Liver (tissue), 9 donors: ENCODE results near the gene HDAC10. TPM values are rescaled to one million over a fixed set of nuclear protein-coding genes. Genes with fewer than 3 reads are reported as not detected.

ENCODE experiments used
- DNase-seq: peaks from one replicate; pipeline ENCODE4 v3.0.0-alpha.2; 2017; ENCODE audit warnings: low spot score
- H3K27ac ChIP-seq, 2 donors: one replicate each; pipeline ENCODE4 v1.7.0; 2013; ENCODE audit warnings: inconsistent platforms in 2 of 2, low read length in 2 of 2, control low read depth in 1 of 2, low read depth in 1 of 2, mild to moderate bottlenecking in 1 of 2
- H3K27me3 ChIP-seq, 4 donors: one replicate each; pipeline versions ENCODE4 v1.6.1 to v1.7.0; 2013; ENCODE audit warnings: low read length in 3 of 4, inconsistent platforms in 1 of 4, mild to moderate bottlenecking in 1 of 4, moderate library complexity in 1 of 4; ENCODE audit not compliant: control insufficient read depth in 4 of 4, insufficient read depth in 4 of 4
- H3K36me3 ChIP-seq, 4 donors: one replicate each; pipeline versions ENCODE4 v1.6.1 to v1.7.0; 2013; ENCODE audit warnings: low read length in 3 of 4, mild to moderate bottlenecking in 3 of 4, low read depth in 1 of 4, moderate library complexity in 1 of 4; ENCODE audit not compliant: control insufficient read depth in 4 of 4, insufficient read depth in 3 of 4
- H3K4me1 ChIP-seq, 4 donors: one replicate each; pipeline versions ENCODE4 v1.6.1 to v1.7.0; 2013; ENCODE audit warnings: low read length in 3 of 4, mild to moderate bottlenecking in 3 of 4, moderate library complexity in 1 of 4; ENCODE audit not compliant: control insufficient read depth in 4 of 4, insufficient read depth in 4 of 4
- H3K4me3 ChIP-seq, 3 donors: one replicate each; pipeline versions ENCODE4 v1.6.1 to v1.7.0; 2013; ENCODE audit warnings: low read length in 3 of 3, control low read depth in 1 of 3, low read depth in 1 of 3, mild to moderate bottlenecking in 1 of 3
- H3K9ac ChIP-seq, 2 donors: one replicate each; pipeline ENCODE4 v1.7.0; 2013; ENCODE audit warnings: low read length in 2 of 2, mild to moderate bottlenecking in 2 of 2, moderate library complexity in 2 of 2, control low read depth in 1 of 2, low read depth in 1 of 2
- H3K9me3 ChIP-seq, 4 donors: one replicate each; pipeline versions ENCODE4 v1.6.1 to v1.7.0; 2013; ENCODE audit warnings: low read length in 3 of 4; ENCODE audit not compliant: control insufficient read depth in 4 of 4
- EGR1 ChIP-seq, 2 donors: IDR thresholded peaks; 2 replicates each; pipeline ENCODE4 v1.6.1; 2016 to 2018; ENCODE audit warnings: antibody characterized with exemption in 2 of 2, low read depth in 2 of 2
- FOXA1 ChIP-seq: IDR thresholded peaks from 2 replicates; pipeline ENCODE4 v1.6.1; 2016; ENCODE audit warnings: antibody characterized with exemption
- FOXA2 ChIP-seq: IDR thresholded peaks from 2 replicates; pipeline ENCODE4 v1.6.1; 2016; ENCODE audit warnings: antibody characterized with exemption
- GABPA ChIP-seq, 2 donors: IDR thresholded peaks in 1 of 2; conservative IDR thresholded peaks in 1 of 2; 2 replicates each; pipeline ENCODE4 v1.6.1; 2016; ENCODE audit warnings: antibody characterized with exemption in 2 of 2, mild to moderate bottlenecking in 1 of 2, moderate library complexity in 1 of 2
- HNF4A ChIP-seq, 2 donors: conservative IDR thresholded peaks; 2 replicates each; pipeline ENCODE4 v1.6.1; 2016; ENCODE audit warnings: antibody characterized with exemption in 2 of 2, mild to moderate bottlenecking in 2 of 2
- HNF4G ChIP-seq: IDR thresholded peaks from 2 replicates; pipeline ENCODE4 v1.6.1; 2016; ENCODE audit warnings: antibody characterized with exemption
- JUND ChIP-seq, 2 donors: IDR thresholded peaks; 2 replicates each; pipeline ENCODE4 v1.6.1; 2016; ENCODE audit warnings: antibody characterized with exemption in 2 of 2
- NR2F2 ChIP-seq: IDR thresholded peaks from 2 replicates; pipeline ENCODE4 v1.6.1; 2016; ENCODE audit warnings: antibody characterized with exemption
- RAD21 ChIP-seq, 2 donors: IDR thresholded peaks; 2 replicates each; pipeline ENCODE4 v1.6.1; 2016; ENCODE audit warnings: antibody characterized with exemption in 2 of 2, mild to moderate bottlenecking in 2 of 2
- RXRA ChIP-seq, 2 donors: IDR thresholded peaks; 2 replicates each; pipeline ENCODE4 v1.6.1; 2017 to 2018; ENCODE audit warnings: antibody characterized with exemption in 2 of 2, mild to moderate bottlenecking in 1 of 2
- SP1 ChIP-seq: IDR thresholded peaks from 2 replicates; pipeline ENCODE4 v1.6.1; 2018; ENCODE audit warnings: antibody characterized with exemption, mild to moderate bottlenecking
- TAF1 ChIP-seq: conservative IDR thresholded peaks from 2 replicates; pipeline ENCODE4 v1.6.1; 2016; ENCODE audit warnings: antibody characterized with exemption, mild to moderate bottlenecking
- YY1 ChIP-seq: IDR thresholded peaks from 2 replicates; pipeline ENCODE4 v1.6.1; 2016; ENCODE audit warnings: antibody characterized with exemption, mild to moderate bottlenecking
- WGBS: extraction: QIAGEN DNeasy Blood & Tissue Kit; methylation state at CpG from one replicate; pipeline ENCODE4 v1.1.7; 2013; 5-methylcytosine and 5-hydroxymethylcytosine counted together
- polyA plus RNA-seq, 2 donors: library from polyadenylated mRNA; stranded (reverse) in 1 of 2; unstranded in 1 of 2; fragments of 200-250 nt in 1 of 2; fragments of >200 nt in 1 of 2; fragmentation: Nextera tagmentation in 1 of 2; extraction: Ambion mirVana in 1 of 2; gene quantifications; one replicate each; pipeline versions ENCODE4 v1.2.1 to v1.2.3, GENCODE V29; 2013 to 2015
- total RNA-seq, 2 donors: library from RNA; depleted of rRNA; stranded (reverse); fragments of >200 nt; gene quantifications; one replicate each; pipeline ENCODE4 v1.2.3, GENCODE V29; 2014
- TF ChIP-seq, protein P1 (sequence below): IDR thresholded peaks from 2 replicates; pipeline ENCODE4 v1.6.1; 2016; ENCODE audit warnings: antibody characterized with exemption
- TF ChIP-seq, protein P2 (sequence below): IDR thresholded peaks from 2 replicates; pipeline ENCODE4 v1.6.1; 2016; ENCODE audit warnings: antibody characterized with exemption, mild to moderate bottlenecking
- TF ChIP-seq, protein P3 (sequence below): fragments of 150-350 bp; IDR thresholded peaks from 2 replicates; pipeline ENCODE4 v1.5.1; 2017; ENCODE audit warnings: improper control_type of control experiment, low read depth, low read length; ENCODE audit not compliant: missing input control
- TF ChIP-seq, protein P4 (sequence below): IDR thresholded peaks from 2 replicates; pipeline ENCODE4 v1.6.1; 2016; ENCODE audit warnings: antibody characterized with exemption
- TF ChIP-seq, protein P5 (sequence below): IDR thresholded peaks from 2 replicates; pipeline ENCODE4 v1.6.1; 2016; ENCODE audit warnings: antibody characterized with exemption
- donor health status: healthy.
- donor health status: healthy.
- donor health status: healthy.
- donor health status: healthy.
- donor health status: healthy.

Gene HDAC10
- total and polyA plus RNA-seq, 4 donors: 6.2 to 18.2 (median 13.6) TPM

DNA sequence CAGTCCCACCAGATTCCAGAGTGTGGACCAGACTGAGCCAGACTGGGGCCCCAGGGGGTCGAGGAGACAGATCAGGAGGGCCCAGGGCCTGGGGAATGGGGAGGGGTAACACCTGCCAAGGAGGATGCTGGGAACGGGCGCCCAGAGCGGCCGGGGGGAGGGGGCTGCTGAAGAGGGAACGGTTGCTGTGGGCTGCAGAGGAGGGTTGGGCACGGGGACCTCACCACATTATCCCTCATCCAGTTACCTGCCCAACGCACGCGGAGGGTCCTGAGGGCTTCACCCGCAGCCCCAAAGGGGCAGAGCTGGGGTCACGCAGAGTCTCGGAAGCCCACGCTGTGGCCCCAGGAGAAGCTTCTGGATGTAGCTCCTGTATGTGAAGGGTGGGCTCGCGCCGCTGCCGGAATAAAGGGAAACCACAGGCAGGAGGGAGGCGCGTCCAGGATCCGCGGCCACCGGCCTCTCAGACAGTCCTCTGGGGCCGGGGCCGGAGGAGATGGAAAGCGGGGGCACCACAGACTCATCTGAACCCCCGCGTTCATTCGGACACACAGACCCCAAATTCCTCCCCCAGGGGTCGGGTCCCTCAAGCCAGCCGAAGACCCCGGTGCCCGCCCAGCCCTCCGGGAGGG is 51.1 kb downstream of the HDAC10 start:
- TF ChIP-seq NR2F2: no peak
- TF ChIP-seq, protein P1, sequence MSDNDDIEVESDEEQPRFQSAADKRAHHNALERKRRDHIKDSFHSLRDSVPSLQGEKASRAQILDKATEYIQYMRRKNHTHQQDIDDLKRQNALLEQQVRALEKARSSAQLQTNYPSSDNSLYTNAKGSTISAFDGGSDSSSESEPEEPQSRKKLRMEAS: no peak
- no peak for TF ChIP-seq EGR1 (IDR thresholded peaks at IDR 0.05; ENCODE audit: low read depth in 2 of 2)
- no peak for TF ChIP-seq YY1
- TF ChIP-seq FOXA2: no peak
- no peak for TF ChIP-seq RXRA (IDR thresholded peaks at IDR 0.05)
- TF ChIP-seq, protein P2, sequence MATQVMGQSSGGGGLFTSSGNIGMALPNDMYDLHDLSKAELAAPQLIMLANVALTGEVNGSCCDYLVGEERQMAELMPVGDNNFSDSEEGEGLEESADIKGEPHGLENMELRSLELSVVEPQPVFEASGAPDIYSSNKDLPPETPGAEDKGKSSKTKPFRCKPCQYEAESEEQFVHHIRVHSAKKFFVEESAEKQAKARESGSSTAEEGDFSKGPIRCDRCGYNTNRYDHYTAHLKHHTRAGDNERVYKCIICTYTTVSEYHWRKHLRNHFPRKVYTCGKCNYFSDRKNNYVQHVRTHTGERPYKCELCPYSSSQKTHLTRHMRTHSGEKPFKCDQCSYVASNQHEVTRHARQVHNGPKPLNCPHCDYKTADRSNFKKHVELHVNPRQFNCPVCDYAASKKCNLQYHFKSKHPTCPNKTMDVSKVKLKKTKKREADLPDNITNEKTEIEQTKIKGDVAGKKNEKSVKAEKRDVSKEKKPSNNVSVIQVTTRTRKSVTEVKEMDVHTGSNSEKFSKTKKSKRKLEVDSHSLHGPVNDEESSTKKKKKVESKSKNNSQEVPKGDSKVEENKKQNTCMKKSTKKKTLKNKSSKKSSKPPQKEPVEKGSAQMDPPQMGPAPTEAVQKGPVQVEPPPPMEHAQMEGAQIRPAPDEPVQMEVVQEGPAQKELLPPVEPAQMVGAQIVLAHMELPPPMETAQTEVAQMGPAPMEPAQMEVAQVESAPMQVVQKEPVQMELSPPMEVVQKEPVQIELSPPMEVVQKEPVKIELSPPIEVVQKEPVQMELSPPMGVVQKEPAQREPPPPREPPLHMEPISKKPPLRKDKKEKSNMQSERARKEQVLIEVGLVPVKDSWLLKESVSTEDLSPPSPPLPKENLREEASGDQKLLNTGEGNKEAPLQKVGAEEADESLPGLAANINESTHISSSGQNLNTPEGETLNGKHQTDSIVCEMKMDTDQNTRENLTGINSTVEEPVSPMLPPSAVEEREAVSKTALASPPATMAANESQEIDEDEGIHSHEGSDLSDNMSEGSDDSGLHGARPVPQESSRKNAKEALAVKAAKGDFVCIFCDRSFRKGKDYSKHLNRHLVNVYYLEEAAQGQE: no peak
- TF ChIP-seq HNF4A (conservative IDR thresholded peaks at IDR 0.05): no peak
- no peak for TF ChIP-seq RAD21 (IDR thresholded peaks at IDR 0.05)
- TF ChIP-seq, protein P3, sequence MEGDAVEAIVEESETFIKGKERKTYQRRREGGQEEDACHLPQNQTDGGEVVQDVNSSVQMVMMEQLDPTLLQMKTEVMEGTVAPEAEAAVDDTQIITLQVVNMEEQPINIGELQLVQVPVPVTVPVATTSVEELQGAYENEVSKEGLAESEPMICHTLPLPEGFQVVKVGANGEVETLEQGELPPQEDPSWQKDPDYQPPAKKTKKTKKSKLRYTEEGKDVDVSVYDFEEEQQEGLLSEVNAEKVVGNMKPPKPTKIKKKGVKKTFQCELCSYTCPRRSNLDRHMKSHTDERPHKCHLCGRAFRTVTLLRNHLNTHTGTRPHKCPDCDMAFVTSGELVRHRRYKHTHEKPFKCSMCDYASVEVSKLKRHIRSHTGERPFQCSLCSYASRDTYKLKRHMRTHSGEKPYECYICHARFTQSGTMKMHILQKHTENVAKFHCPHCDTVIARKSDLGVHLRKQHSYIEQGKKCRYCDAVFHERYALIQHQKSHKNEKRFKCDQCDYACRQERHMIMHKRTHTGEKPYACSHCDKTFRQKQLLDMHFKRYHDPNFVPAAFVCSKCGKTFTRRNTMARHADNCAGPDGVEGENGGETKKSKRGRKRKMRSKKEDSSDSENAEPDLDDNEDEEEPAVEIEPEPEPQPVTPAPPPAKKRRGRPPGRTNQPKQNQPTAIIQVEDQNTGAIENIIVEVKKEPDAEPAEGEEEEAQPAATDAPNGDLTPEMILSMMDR: no peak
- no peak for TF ChIP-seq HNF4G
- TF ChIP-seq JUND (IDR thresholded peaks at IDR 0.05): no peak
- TF ChIP-seq SP1: no peak
- TF ChIP-seq FOXA1: no peak
- TF ChIP-seq, protein P4, sequence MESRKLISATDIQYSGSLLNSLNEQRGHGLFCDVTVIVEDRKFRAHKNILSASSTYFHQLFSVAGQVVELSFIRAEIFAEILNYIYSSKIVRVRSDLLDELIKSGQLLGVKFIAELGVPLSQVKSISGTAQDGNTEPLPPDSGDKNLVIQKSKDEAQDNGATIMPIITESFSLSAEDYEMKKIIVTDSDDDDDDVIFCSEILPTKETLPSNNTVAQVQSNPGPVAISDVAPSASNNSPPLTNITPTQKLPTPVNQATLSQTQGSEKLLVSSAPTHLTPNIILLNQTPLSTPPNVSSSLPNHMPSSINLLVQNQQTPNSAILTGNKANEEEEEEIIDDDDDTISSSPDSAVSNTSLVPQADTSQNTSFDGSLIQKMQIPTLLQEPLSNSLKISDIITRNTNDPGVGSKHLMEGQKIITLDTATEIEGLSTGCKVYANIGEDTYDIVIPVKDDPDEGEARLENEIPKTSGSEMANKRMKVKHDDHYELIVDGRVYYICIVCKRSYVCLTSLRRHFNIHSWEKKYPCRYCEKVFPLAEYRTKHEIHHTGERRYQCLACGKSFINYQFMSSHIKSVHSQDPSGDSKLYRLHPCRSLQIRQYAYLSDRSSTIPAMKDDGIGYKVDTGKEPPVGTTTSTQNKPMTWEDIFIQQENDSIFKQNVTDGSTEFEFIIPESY: no peak
- no peak for TF ChIP-seq GABPA (IDR thresholded peaks at IDR 0.05 in 1 of 2, conservative IDR thresholded peaks at IDR 0.05 in 1 of 2)
- TF ChIP-seq, protein P5, sequence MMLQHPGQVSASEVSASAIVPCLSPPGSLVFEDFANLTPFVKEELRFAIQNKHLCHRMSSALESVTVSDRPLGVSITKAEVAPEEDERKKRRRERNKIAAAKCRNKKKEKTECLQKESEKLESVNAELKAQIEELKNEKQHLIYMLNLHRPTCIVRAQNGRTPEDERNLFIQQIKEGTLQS: no peak
- TF ChIP-seq TAF1: no peak
- peak overlapping the region; percentile 47 to 97 (median 49) for H3K4me3 ChIP-seq
- WGBS: 22% methylated on average over 34 of the region's 34 CpGs
- H3K9me3 ChIP-seq: no peaks in the 10 kb centered on the region
- no peak for DNase-seq
- no peaks in the 10 kb centered on the region for H3K27me3 ChIP-seq
- H3K27ac ChIP-seq: peak overlapping the region; percentile 69 to 71
- peak overlapping the region in 1 of 2 donors; percentile 80 for H3K9ac ChIP-seq
- peaks cover 8 to 70% (median 50%) of the 10 kb centered on the region in 4 donors for H3K4me1 ChIP-seq
- H3K36me3 ChIP-seq: peaks cover 0 to 16% (median 1%) of the 10 kb centered on the region in 4 donors
